ENCODE data around the gene KLHL42. TPM values are rescaled to one million over a fixed set of nuclear protein-coding genes. Genes with fewer than 3 reads are reported as not detected.

Gene KLHL42
- total and polyA plus RNA-seq, 9 of the 15 experiments (the other 6 are each of a cell fraction or from before 2014, with no cell fraction given): 1.5 to 11.8 (median 9.6) TPM

GRCh38 chr12:27779920-27780611 is at the start of gene KLHL42, which contains the start of gene MANSC4 (continued):
- TF ChIP-seq REST (IDR thresholded peaks at IDR 0.05; ENCODE audit: borderline replicate concordance): peak; percentile 88
- TF ChIP-seq REST (CRISPR knock-in tag; IDR thresholded peaks at IDR 0.05; ENCODE audit: low read depth): no peak
- peak; percentile 26 for TF ChIP-seq HMGN3 (IDR thresholded peaks at IDR 0.05; ENCODE audit: borderline replicate concordance, extremely low read depth, insufficient read length, low read depth, low read length)
- no peak for TF ChIP-seq RBM15 (IDR thresholded peaks at IDR 0.05; ENCODE audit: insufficient read depth, low read length)
- no peak for TF ChIP-seq E2F5 (CRISPR knock-in tag; IDR thresholded peaks at IDR 0.05)
- peak; percentile 26 for TF ChIP-seq HNRNPLL (IDR thresholded peaks at IDR 0.05; ENCODE audit: low read depth, low read length, poor library complexity, severe bottlenecking)
- peak in 1 of 3 experiments; percentile 70; a peak in 2 of 6 replicates for TF ChIP-seq ZBTB11 (CRISPR knock-in tag; IDR thresholded peaks at IDR 0.05)
- peak; percentile 56; the same call in 1 of the 2 replicates for TF ChIP-seq POLR2A (conservative IDR thresholded peaks at IDR 0.05)
- peak; percentile 57; the same call in 1 of the 2 replicates for TF ChIP-seq POLR2H (tag; IDR thresholded peaks at IDR 0.05; ENCODE audit: low read depth)
- TF ChIP-seq ZNF12 (CRISPR knock-in tag; IDR thresholded peaks at IDR 0.05): peak; percentile 60; the same call in 1 of the 2 replicates
- no peak for TF ChIP-seq HDAC3 (IDR thresholded peaks at IDR 0.05; ENCODE audit: borderline replicate concordance, partially characterized antibody)

Measured in K562 (cell line).